ENCODE data around the gene FNBP1L.

Gene FNBP1L

GRCh38 chr1:93585059-93585966, 137.4 kb downstream of the FNBP1L start:
- DNase-seq = no peak
- H3K4me1 ChIP-seq (ENCODE audit: low read length) = no peaks in the 10 kb centered on the region
- no peak overlapping the region for H2AFZ ChIP-seq (ENCODE audit: low read length)
- no peaks in the 10 kb centered on the region for H3K79me2 ChIP-seq (ENCODE audit: low read length)
- H3K9me2 ChIP-seq (replicated peaks; ENCODE audit: insufficient read depth, low read length) = no peaks in the 10 kb centered on the region
- no peaks in the 10 kb centered on the region for H3K9me3 ChIP-seq (replicated peaks; ENCODE audit: insufficient read depth, low read length)
- no peaks in the 10 kb centered on the region for H4K20me1 ChIP-seq (ENCODE audit: insufficient read depth, low read length)
- no peak overlapping the region for H3K4me2 ChIP-seq (ENCODE audit: low read depth, low read length)
- no peaks in the 10 kb centered on the region for H3K27me3 ChIP-seq (replicated peaks; ENCODE audit: insufficient read depth, low read length)
- H3F3A ChIP-seq (ENCODE audit: insufficient read depth, low read length) = no peaks in the 10 kb centered on the region
- H3K9ac ChIP-seq (ENCODE audit: low read length) = no peak overlapping the region
- no peak overlapping the region for H3K4me3 ChIP-seq (ENCODE audit: low read length)
- no peak overlapping the region for H3K27ac ChIP-seq (ENCODE audit: low read length)
- TF ChIP-seq CTCF (IDR thresholded peaks at IDR 0.05; ENCODE audit: low read length) = no peak
- TF ChIP-seq EZH2 (optimal IDR thresholded peaks at IDR 0.05; ENCODE audit: low read depth, low read length) = no peak
- no peak for TF ChIP-seq EZH2phosphoT487 (IDR thresholded peaks at IDR 0.05; ENCODE audit: low read length)
- no peaks in the 10 kb centered on the region for H3K36me3 ChIP-seq (replicated peaks; ENCODE audit: insufficient read depth, low read length)

GRCh38 chr1:93587354-93587753, 139.4 kb downstream of the FNBP1L start:
- Histone ChIP-seq H3K4me2 (ENCODE audit: low read depth, low read length) (no peak overlapping the region), H3K9me2 (replicated peaks; ENCODE audit: insufficient read depth, low read length) (no peaks in the 10 kb centered on the region), H3K9me3 (replicated peaks; ENCODE audit: insufficient read depth, low read length) (no peaks in the 10 kb centered on the region), H3K27ac (ENCODE audit: low read length) (no peak overlapping the region), H3K79me2 (ENCODE audit: low read length) (no peaks in the 10 kb centered on the region), H3K4me3 (ENCODE audit: low read length) (no peak overlapping the region), H3K36me3 (replicated peaks; ENCODE audit: insufficient read depth, low read length) (no peaks in the 10 kb centered on the region), H3K4me1 (ENCODE audit: low read length) (no peaks in the 10 kb centered on the region), H4K20me1 (ENCODE audit: insufficient read depth, low read length) (no peaks in the 10 kb centered on the region), H2AFZ (ENCODE audit: low read length) (no peak overlapping the region), H3K9ac (ENCODE audit: low read length) (no peak overlapping the region), H3F3A (ENCODE audit: insufficient read depth, low read length) (no peaks in the 10 kb centered on the region), H3K27me3 (replicated peaks; ENCODE audit: insufficient read depth, low read length) (no peaks in the 10 kb centered on the region)
- no peak for TF ChIP-seq EZH2phosphoT487 (IDR thresholded peaks at IDR 0.05; ENCODE audit: low read length)
- TF ChIP-seq EZH2 (optimal IDR thresholded peaks at IDR 0.05; ENCODE audit: low read depth, low read length) = no peak
- no peak for TF ChIP-seq CTCF (IDR thresholded peaks at IDR 0.05; ENCODE audit: low read length)
- no peak for DNase-seq

- Histone ChIP-seq H3K9me3 (replicated peaks; ENCODE audit: insufficient read depth, low read length) (no peaks in the 10 kb centered on the region), H3K9ac (ENCODE audit: low read length) (no peak overlapping the region), H3K27me3 (replicated peaks; ENCODE audit: insufficient read depth, low read length) (no peaks in the 10 kb centered on the region), H3K79me2 (ENCODE audit: low read length) (no peaks in the 10 kb centered on the region), H3K4me1 (ENCODE audit: low read length) (no peaks in the 10 kb centered on the region), H4K20me1 (ENCODE audit: insufficient read depth, low read length) (no peaks in the 10 kb centered on the region), H3K9me2 (replicated peaks; ENCODE audit: insufficient read depth, low read length) (no peaks in the 10 kb centered on the region), H3K27ac (ENCODE audit: low read length) (no peak overlapping the region), H3K36me3 (replicated peaks; ENCODE audit: insufficient read depth, low read length) (no peaks in the 10 kb centered on the region), H2AFZ (ENCODE audit: low read length) (no peak overlapping the region), H3K4me3 (ENCODE audit: low read length) (no peak overlapping the region), H3F3A (ENCODE audit: insufficient read depth, low read length) (no peaks in the 10 kb centered on the region), H3K4me2 (ENCODE audit: low read depth, low read length) (no peak overlapping the region)
- no peak for DNase-seq
- no peak for TF ChIP-seq EZH2phosphoT487 (IDR thresholded peaks at IDR 0.05; ENCODE audit: low read length)
- no peak for TF ChIP-seq EZH2 (optimal IDR thresholded peaks at IDR 0.05; ENCODE audit: low read depth, low read length)
- TF ChIP-seq CTCF (IDR thresholded peaks at IDR 0.05; ENCODE audit: low read length) = no peak
These were observed 140.3 kb downstream of the FNBP1L start for GRCh38 chr1:93588206-93588605.

All from MM.1S (cell line).